Measurements from ENCODE around the gene USP11. TPM values are rescaled to one million over a fixed set of nuclear protein-coding genes. Genes with fewer than 3 reads are reported as not detected.
A peak's percentile ranks its signal among the peaks of the same experiment; 100 is the strongest.

Gene USP11
- total and polyA plus RNA-seq, 2 donors from 2014 or later = 30.9 to 91.6 TPM

GRCh38 chrX:47216393-47216925 is 16.4 kb upstream of the USP11 start:
- H3K27ac ChIP-seq (ENCODE audit: low read depth in 2 of 2, low read length in 2 of 2) = peak overlapping the region in 1 of 2 donors; percentile 83
- H3K36me3 ChIP-seq (ENCODE audit: control insufficient read depth in 2 of 3, insufficient read depth in 3 of 3, low read length in 3 of 3) = peaks cover 26 to 36% (median 26%) of the 10 kb centered on the region in 3 donors
- FAIRE-seq (no peak), DNase-seq (peak in 1 of 5 donors; percentile 22)
- peaks cover 4% of the 10 kb centered on the region for H3K27me3 ChIP-seq (ENCODE audit: control insufficient read depth, insufficient read depth, low read length)
- no peaks in the 10 kb centered on the region for H3K9me3 ChIP-seq (ENCODE audit: control insufficient read depth in 2 of 3, insufficient read depth in 1 of 3, low read length in 3 of 3)
- no peak overlapping the region for H3K4me3 ChIP-seq (ENCODE audit: low read length in 3 of 3)
- peaks cover 0 to 23% (median 12%) of the 10 kb centered on the region in 3 donors for H3K4me1 ChIP-seq (ENCODE audit: control insufficient read depth in 2 of 3, insufficient read depth in 2 of 3, low read depth in 1 of 3, low read length in 3 of 3)
- intact Hi-C loops (cut with DNase I) = no loop called here
- no peak for TF ChIP-seq CTCF (IDR thresholded peaks at IDR 0.05; ENCODE audit: borderline replicate concordance, extremely low read depth, insufficient read depth)
- H3K9ac ChIP-seq (ENCODE audit: low read length in 3 of 3) = no peak overlapping the region

GRCh38 chrX:47217121-47217851 is 15.5 kb upstream of the USP11 start:
- intact Hi-C loops (cut with DNase I) = no loop called here
- no peak for FAIRE-seq

GRCh38 chrX:47217852-47218279 is 14.9 kb upstream of the USP11 start:
- FAIRE-seq (peak; percentile 99), DNase-seq (peak; percentile 98 to 99 (median 99))
- TF ChIP-seq CTCF (IDR thresholded peaks at IDR 0.05; ENCODE audit: borderline replicate concordance, extremely low read depth, insufficient read depth) = no peak
- H3K4me3 ChIP-seq (ENCODE audit: low read length in 3 of 3) = peak overlapping the region; percentile 82 to 98 (median 93)
- intact Hi-C loops (cut with DNase I) = no loop called here
- H3K27ac ChIP-seq (ENCODE audit: low read depth in 2 of 2, low read length in 2 of 2) = peak overlapping the region; percentile 98 to 99
- peaks cover 16 to 22% (median 18%) of the 10 kb centered on the region in 3 donors for H3K36me3 ChIP-seq (ENCODE audit: control insufficient read depth in 2 of 3, insufficient read depth in 3 of 3, low read length in 3 of 3)
- no peaks in the 10 kb centered on the region for H3K9me3 ChIP-seq (ENCODE audit: control insufficient read depth in 2 of 3, insufficient read depth in 1 of 3, low read length in 3 of 3)
- H3K27me3 ChIP-seq (ENCODE audit: control insufficient read depth, insufficient read depth, low read length) = peaks cover 4% of the 10 kb centered on the region
- H3K9ac ChIP-seq (ENCODE audit: low read length in 3 of 3) = peak overlapping the region; percentile 49 to 98 (median 97)
- peaks cover 0 to 23% (median 12%) of the 10 kb centered on the region in 3 donors for H3K4me1 ChIP-seq (ENCODE audit: control insufficient read depth in 2 of 3, insufficient read depth in 2 of 3, low read depth in 1 of 3, low read length in 3 of 3)

More at GRCh38 chrX:47217121-47217851, 15.5 kb upstream of the USP11 start:
- Histone ChIP-seq H3K4me1 (ENCODE audit: control insufficient read depth in 2 of 3, insufficient read depth in 2 of 3, low read depth in 1 of 3, low read length in 3 of 3) (peaks cover 0 to 23% (median 12%) of the 10 kb centered on the region in 3 donors), H3K27ac (ENCODE audit: low read depth in 2 of 2, low read length in 2 of 2) (peak overlapping the region; percentile 43 to 83), H3K4me3 (ENCODE audit: low read length in 3 of 3) (peak overlapping the region; percentile 40 to 52 (median 41)), H3K27me3 (ENCODE audit: control insufficient read depth, insufficient read depth, low read length) (peaks cover 4% of the 10 kb centered on the region), H3K9me3 (ENCODE audit: control insufficient read depth in 2 of 3, insufficient read depth in 1 of 3, low read length in 3 of 3) (no peaks in the 10 kb centered on the region), H3K36me3 (ENCODE audit: control insufficient read depth in 2 of 3, insufficient read depth in 3 of 3, low read length in 3 of 3) (peaks cover 22 to 27% (median 23%) of the 10 kb centered on the region in 3 donors), H3K9ac (ENCODE audit: low read length in 3 of 3) (peak overlapping the region in 2 of 3 donors; percentile 23 to 53)
- peak; percentile 21 to 82 (median 37) for DNase-seq
- TF ChIP-seq CTCF (IDR thresholded peaks at IDR 0.05; ENCODE audit: borderline replicate concordance, extremely low read depth, insufficient read depth) = no peak
